Measurements from ENCODE around the gene CACNB3. TPM values are rescaled to one million over a fixed set of nuclear protein-coding genes. Genes with fewer than 3 reads are reported as not detected.

Gene CACNB3
- total and polyA plus RNA-seq, 2 of the 13 experiments (the other 11 are each of a cell fraction or from before 2014, with no cell fraction given) = 0.29 to 0.54 TPM

DNA sequence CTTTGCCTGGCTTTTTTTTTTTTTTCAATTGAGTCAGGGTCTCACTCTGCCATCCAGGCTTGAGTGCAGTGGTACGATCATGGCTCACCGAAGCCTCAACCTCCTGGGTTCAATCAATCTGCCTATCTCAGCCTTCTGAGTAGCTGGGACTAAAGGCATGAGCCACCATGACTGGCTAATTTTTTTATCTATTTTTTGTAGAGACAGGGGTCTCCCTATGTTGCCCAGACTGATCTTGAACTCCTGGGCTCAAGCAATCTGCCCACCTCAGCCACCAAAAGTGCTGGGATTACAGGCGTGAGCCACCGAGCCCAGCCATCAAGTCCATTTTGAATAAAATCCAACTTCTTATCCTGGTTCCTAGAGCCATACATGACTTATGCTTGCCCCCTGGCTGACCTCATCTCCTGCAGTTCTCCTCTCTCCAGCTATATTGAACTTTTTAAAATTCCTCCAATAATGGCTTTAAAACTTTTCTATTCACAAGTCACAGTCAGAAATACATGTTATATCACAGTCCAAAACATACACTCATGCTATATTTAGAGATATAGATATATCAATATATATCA lies 57.7 kb downstream of the CACNB3 start:
- in situ Hi-C loops (cut with HindIII; ENCODE audit: extremely low pct_ligation_motif_present, low pct_unique_long_range_greater_than_20kb) (no loop called here), intact Hi-C loops (cut with micrococcal nuclease; ENCODE audit: unreplicated experiment) (no loop called here)
- FAIRE-seq (no peak), ATAC-seq (no peak), DNase-seq (ENCODE audit: low spot score) (no peak)
- Histone ChIP-seq H3K4me3 (replicated peaks in 1 of 3; ENCODE audit: insufficient read depth in 1 of 3, low read depth in 2 of 3, low read length in 3 of 3) (no peak overlapping the region), H3K4me1 (ENCODE audit: insufficient read depth, low read length) (peaks cover 43% of the 10 kb centered on the region), H3K9me3 (ENCODE audit: low read length) (no peaks in the 10 kb centered on the region), H3K36me3 (replicated peaks in 1 of 2; ENCODE audit: control insufficient read depth in 1 of 2, insufficient read depth in 2 of 2, low read length in 2 of 2) (no peaks in the 10 kb centered on the region), H3K79me2 (ENCODE audit: insufficient read depth, low read length) (no peaks in the 10 kb centered on the region), H2AFZ (ENCODE audit: low read length) (no peak overlapping the region), H3K27ac (ENCODE audit: extremely low read length, insufficient read depth, low read length) (no peak overlapping the region), H3K4me2 (ENCODE audit: low read depth, low read length) (no peak overlapping the region), H3K9ac (ENCODE audit: insufficient read depth, low read depth, low read length) (no peak overlapping the region), H3K27me3 (ENCODE audit: control insufficient read depth in 1 of 2, insufficient read depth in 2 of 2, low read length in 2 of 2) (peaks cover 2 to 22% of the 10 kb centered on the region in 2 experiments; a peak in 4 of 5 replicates), H4K20me1 (ENCODE audit: insufficient read depth, low read length) (no peaks in the 10 kb centered on the region)
- ChIA-PET POLR2A (no interaction called here), CTCF (ENCODE audit: low intra/inter-chr PET ratio, low total read pairs) (no interaction called here)
- TF ChIP-seq ZNF234 (CRISPR knock-in tag; conservative IDR thresholded peaks at IDR 0.05) (no peak), ZNF878 (CRISPR knock-in tag; IDR thresholded peaks at IDR 0.05) (no peak), SSRP1 (CRISPR knock-in tag; IDR thresholded peaks at IDR 0.05) (no peak), SOX6 (IDR thresholded peaks at IDR 0.05) (no peak), SOX6 (CRISPR knock-in tag; IDR thresholded peaks at IDR 0.05) (no peak)
- WGBS (ENCODE audit: low lambda C conversion rate) = 58% methylated on average over 4 of the region's 4 CpGs
- BruUV-seq (replicated peaks) = no TSS peak

Small RNA genes within 50 kb of the gene (microRNA-seq; reads per million reads assigned to microRNA genes)
- gene MIR4701 = not detected

Small RNA genes within 50 kb of the gene (small RNA-seq; reads per million reads assigned to genes)
- gene MIR4701 (ENCODE audit: insufficient read depth in 2 of 3, insufficient read length in 3 of 3, low read depth in 2 of 3, low replicate concordance in 1 of 3) (0 to 0.33 (median 0) reads per million in 3 experiments), gene RF00019 (ENCODE audit: insufficient read depth in 2 of 3, insufficient read length in 3 of 3, low read depth in 2 of 3, low replicate concordance in 1 of 3) (0 reads per million in 3 experiments)

Other genes with a start within 250 kb of the CACNB3 start
- gene LALBA, start 248.4 kb upstream of the CACNB3 start, total RNA-seq (2016; rRNA removed; fragmentation: Illumina TruSeq; extraction: Trizol) = not detected in 2 replicates
- not detected in 2 replicates for gene LALBA, start 248.4 kb upstream of the CACNB3 start, polyA plus RNA-seq (2011; rRNA removed)
- 40.1 and 41.3 TPM in 2 replicates for gene KANSL2, start 136.3 kb upstream of the CACNB3 start, total RNA-seq (2016; rRNA removed; fragmentation: Illumina TruSeq; extraction: Trizol)
- gene KANSL2, start 136.3 kb upstream of the CACNB3 start, polyA plus RNA-seq (2011; rRNA removed) = 22.0 and 24.1 TPM in 2 replicates
- gene CCNT1, start 101.8 kb upstream of the CACNB3 start, total RNA-seq (2016; rRNA removed; fragmentation: Illumina TruSeq; extraction: Trizol) = 26.8 and 28.2 TPM in 2 replicates
- gene CCNT1, start 101.8 kb upstream of the CACNB3 start, polyA plus RNA-seq (2011; rRNA removed) = 15.3 and 18.0 TPM in 2 replicates
- 6.8 and 10.6 TPM in 2 replicates for gene ADCY6, start 29.4 kb upstream of the CACNB3 start, total RNA-seq (2016; rRNA removed; fragmentation: Illumina TruSeq; extraction: Trizol)
- 11.8 and 15.4 TPM in 2 replicates for gene ADCY6, start 29.4 kb upstream of the CACNB3 start, polyA plus RNA-seq (2011; rRNA removed)
- 81.5 and 90.0 TPM in 2 replicates for gene DDX23, start 33.7 kb downstream of the CACNB3 start, total RNA-seq (2016; rRNA removed; fragmentation: Illumina TruSeq; extraction: Trizol)
- 35.7 and 42.2 TPM in 2 replicates for gene DDX23, start 33.7 kb downstream of the CACNB3 start, polyA plus RNA-seq (2011; rRNA removed)
- gene RND1, start 47.4 kb downstream of the CACNB3 start, total RNA-seq (2016; rRNA removed; fragmentation: Illumina TruSeq; extraction: Trizol) = 1.8 and 2.2 TPM in 2 replicates
- gene RND1, start 47.4 kb downstream of the CACNB3 start, polyA plus RNA-seq (2011; rRNA removed) = 1.9 and 2.8 TPM in 2 replicates
- 6.0 and 15.5 TPM in 2 replicates for gene FKBP11, start 107.0 kb downstream of the CACNB3 start, total RNA-seq (2016; rRNA removed; fragmentation: Illumina TruSeq; extraction: Trizol)
- 19.4 and 24.2 TPM in 2 replicates for gene FKBP11, start 107.0 kb downstream of the CACNB3 start, polyA plus RNA-seq (2011; rRNA removed)
- 48.4 and 53.8 TPM in 2 replicates for gene ARF3, start 139.0 kb downstream of the CACNB3 start, total RNA-seq (2016; rRNA removed; fragmentation: Illumina TruSeq; extraction: Trizol)
- gene ARF3, start 139.0 kb downstream of the CACNB3 start, polyA plus RNA-seq (2011; rRNA removed) = 57.9 and 60.0 TPM in 2 replicates
- gene WNT10B, start 153.2 kb downstream of the CACNB3 start, total RNA-seq (2016; rRNA removed; fragmentation: Illumina TruSeq; extraction: Trizol) = 0.09 TPM in 1 of 2 replicates, not detected in the other
- 0.05 and 0.12 TPM in 2 replicates for gene WNT10B, start 153.2 kb downstream of the CACNB3 start, polyA plus RNA-seq (2011; rRNA removed)
- gene WNT1, start 159.8 kb downstream of the CACNB3 start, total RNA-seq (2016; rRNA removed; fragmentation: Illumina TruSeq; extraction: Trizol) = not detected in 2 replicates
- not detected in 2 replicates for gene WNT1, start 159.8 kb downstream of the CACNB3 start, polyA plus RNA-seq (2011; rRNA removed)
- 0.51 and 0.53 TPM in 2 replicates for gene DDN, start 180.9 kb downstream of the CACNB3 start, total RNA-seq (2016; rRNA removed; fragmentation: Illumina TruSeq; extraction: Trizol)
- 0.24 and 0.33 TPM in 2 replicates for gene DDN, start 180.9 kb downstream of the CACNB3 start, polyA plus RNA-seq (2011; rRNA removed)
- 32.8 and 37.6 TPM in 2 replicates for gene PRKAG1, start 200.3 kb downstream of the CACNB3 start, total RNA-seq (2016; rRNA removed; fragmentation: Illumina TruSeq; extraction: Trizol)
- 21.2 and 26.1 TPM in 2 replicates for gene PRKAG1, start 200.3 kb downstream of the CACNB3 start, polyA plus RNA-seq (2011; rRNA removed)
- gene KMT2D, start 242.3 kb downstream of the CACNB3 start, total RNA-seq (2016; rRNA removed; fragmentation: Illumina TruSeq; extraction: Trizol) = 10.4 and 25.7 TPM in 2 replicates
- gene KMT2D, start 242.3 kb downstream of the CACNB3 start, polyA plus RNA-seq (2011; rRNA removed) = 8.1 and 8.2 TPM in 2 replicates